GM18505 (cell line): ENCODE data around the gene HSPA1L.
A peak's percentile ranks its signal among the peaks of the same experiment; 100 is the strongest.
"Not testable (repeated sequence)": the region's sequence is repeated elsewhere in the genome, so short reads cannot be mapped to it uniquely, and the experiment has no call there.

Experiments used
- ATAC-seq: cut with Tn5 transposase; IDR thresholded peaks from one replicate; pipeline ENCODE4 v1.9.1; 2021; ENCODE audit not compliant: unreplicated experiment
- POLR2A ChIP-seq: IDR thresholded peaks from 4 replicates; pipeline ENCODE4 v1.6.1; 2011; ENCODE audit warnings: borderline replicate concordance; ENCODE audit not compliant: insufficient read depth, insufficient read length; ENCODE audit errors: extremely low read depth

The HSPA1L gene

GRCh38 chr6:31815025-31815838 lies at the start of gene HSPA1L, which contains the start of gene HSPA1A:
Gene HSPA1L (minus strand): TSS chr6:31815283. CDS start chr6:31811972, 3,311 bp downstream.
Gene HSPA1A (plus strand): TSS chr6:31815543. CDS start chr6:31815757, 214 bp downstream.
- peak; percentile 91 for TF ChIP-seq POLR2A
- no peak for ATAC-seq

GRCh38 chr6:31864818-31865204 lies 49.7 kb upstream of the HSPA1L start:
- TF ChIP-seq POLR2A: no peak
- no peak for ATAC-seq

- ATAC-seq: not testable (repeated sequence)
These were observed 49.1 kb upstream of the HSPA1L start for GRCh38 chr6:31864123-31864562.

GRCh38 chr6:31862344-31863235 lies 47.5 kb upstream of the HSPA1L start, which contains the start of gene NEU1:
Gene NEU1 (minus strand): TSS chr6:31862821. CDS start chr6:31862776, 45 bp downstream.
- TF ChIP-seq POLR2A: peak; percentile 100
- ATAC-seq: peak; percentile 88

GRCh38 chr6:31861919-31862343 lies 46.8 kb upstream of the HSPA1L start:
- TF ChIP-seq POLR2A: no peak
- no peak for ATAC-seq

- TF ChIP-seq POLR2A: no peak
- no peak for ATAC-seq
These were observed 46.1 kb upstream of the HSPA1L start for GRCh38 chr6:31861150-31861549.

- no peak for TF ChIP-seq POLR2A
- no peak for ATAC-seq
These were observed 45.3 kb upstream of the HSPA1L start for GRCh38 chr6:31860349-31860748.

GRCh38 chr6:31859923-31860322 lies 44.8 kb upstream of the HSPA1L start:
- ATAC-seq: no peak
- no peak for TF ChIP-seq POLR2A

GRCh38 chr6:31858707-31859106 lies 43.6 kb upstream of the HSPA1L start:
- no peak for ATAC-seq
- TF ChIP-seq POLR2A: no peak

GRCh38 chr6:31857774-31858173 lies 42.7 kb upstream of the HSPA1L start:
- ATAC-seq: not testable (repeated sequence)

GRCh38 chr6:31851980-31852718 lies 37.1 kb upstream of the HSPA1L start:
- ATAC-seq: not testable (repeated sequence)

- ATAC-seq: no peak
- TF ChIP-seq POLR2A: no peak
These were observed 36.4 kb upstream of the HSPA1L start for GRCh38 chr6:31851485-31851832.

GRCh38 chr6:31850765-31851484 lies 35.8 kb upstream of the HSPA1L start:
- no peak for TF ChIP-seq POLR2A
- no peak for ATAC-seq
